Sigmoid colon (tissue), 7 donors: ENCODE measurements around the gene MAPK12. TPM values are rescaled to one million over a fixed set of nuclear protein-coding genes. Genes with fewer than 3 reads are reported as not detected.

Experiments used
- DNase-seq: peaks from one replicate; pipeline ENCODE4 v3.0.0-alpha.2; 2019
- H3K27ac ChIP-seq, 4 donors: fragments of 200-600 bp; sonication (generic); one replicate each; pipeline ENCODE4 v1.5.1; 2016 to 2019; ENCODE audit warnings: mild to moderate bottlenecking in 1 of 4
- H3K27me3 ChIP-seq, 3 donors: fragments of 200-600 bp; sonication (generic); one replicate each; pipeline ENCODE4 v1.5.1; 2019; ENCODE audit warnings: mild to moderate bottlenecking in 1 of 3
- H3K36me3 ChIP-seq, 4 donors: fragments of 200-600 bp; sonication (generic); one replicate each; pipeline ENCODE4 v1.5.1; 2016 to 2019
- H3K4me1 ChIP-seq, 4 donors: fragments of 200-600 bp; sonication (generic); one replicate each; pipeline ENCODE4 v1.5.1; 2017 to 2019
- H3K4me3 ChIP-seq, 4 donors: fragments of 200-600 bp; sonication (generic); one replicate each; pipeline ENCODE4 v1.5.1; 2017 to 2019; ENCODE audit warnings: mild to moderate bottlenecking in 2 of 4, moderate library complexity in 1 of 4
- H3K9me3 ChIP-seq, 4 donors: fragments of 200-600 bp in 3 of 4; sonication (generic) in 3 of 4; one replicate each; pipeline versions ENCODE4 v1.5.1 to v1.6.1; 2013 to 2019
- CTCF ChIP-seq, 4 experiments: fragments of 450-650 bp in 3 of 4; fragments of 200-600 bp in 1 of 4; IDR thresholded peaks; one replicate each; pipeline ENCODE4 v1.5.1; 2016 to 2019; ENCODE audit warnings: antibody characterized with exemption in 4 of 4, mild to moderate bottlenecking in 3 of 4, moderate library complexity in 2 of 4
- EP300 ChIP-seq, 4 donors: sonication (generic); formaldehyde crosslinking; IDR thresholded peaks; one replicate each; pipeline ENCODE4 v1.6.1; 2017; ENCODE audit warnings: antibody characterized with exemption in 4 of 4
- POLR2A ChIP-seq, 2 donors: fragments of 450-650 bp; IDR thresholded peaks; one replicate each; pipeline ENCODE4 v1.6.1; 2016; ENCODE audit warnings: antibody characterized with exemption in 2 of 2, mild to moderate bottlenecking in 2 of 2, moderate library complexity in 2 of 2
- POLR2AphosphoS5 ChIP-seq, 4 donors: sonication (generic); formaldehyde crosslinking; IDR thresholded peaks; one replicate each; pipeline ENCODE4 v1.6.1; 2017; ENCODE audit warnings: antibody characterized with exemption in 4 of 4
- WGBS, 2 donors: extraction: QIAGEN DNeasy Blood & Tissue Kit; methylation state at CpG; one replicate each; pipeline ENCODE4 v1.1.7; 2013; 5-methylcytosine and 5-hydroxymethylcytosine counted together
- intact Hi-C: fragments of 100-400 bp; cut with DNase I; formaldehyde crosslinking; loops from one replicate; pipeline ENCODE4 v1.15.1; 2023
- polyA plus RNA-seq, 3 donors: library from polyadenylated mRNA; stranded (reverse); fragments of 200-250 nt; gene quantifications; one replicate each; pipeline ENCODE4 v1.2.3, GENCODE V29; 2013
- total RNA-seq, 4 donors: library from RNA; depleted of rRNA; stranded (reverse); fragments of >200 nt; gene quantifications; one replicate each; pipeline ENCODE4 v1.1.0, GENCODE V29; 2016
- donor health status: healthy with polysubstance abuse.
- donor health status: Bipolar disorder and iron deficiency.
- donor health status: healthy.

The MAPK12 gene
- total and polyA plus RNA-seq, 7 donors = 0.60 to 10.0 (median 3.9) TPM

GRCh38 chr22:50278461-50278860, 17.0 kb upstream of the MAPK12 start:
- Histone ChIP-seq H3K36me3 (peaks cover 58 to 85% (median 75%) of the 10 kb centered on the region in 4 donors), H3K27me3 (no peaks in the 10 kb centered on the region), H3K4me3 (no peak overlapping the region), H3K9me3 (no peaks in the 10 kb centered on the region), H3K4me1 (peaks cover 0 to 21% (median 14%) of the 10 kb centered on the region in 4 donors), H3K27ac (no peak overlapping the region)
- WGBS, 2 donors = 95 to 96% methylated on average over 21 of the region's 21 CpGs
- intact Hi-C loops = no loop called here
- no peak for DNase-seq
- TF ChIP-seq EP300 (IDR thresholded peaks at IDR 0.05) (no peak), POLR2A (IDR thresholded peaks at IDR 0.05) (no peak), POLR2AphosphoS5 (IDR thresholded peaks at IDR 0.05) (no peak), CTCF (IDR thresholded peaks at IDR 0.05) (no peak)

- H3K27ac ChIP-seq = no peak overlapping the region
- H3K27me3 ChIP-seq = peaks cover 0 to 3% (median 0%) of the 10 kb centered on the region in 3 donors
- H3K4me1 ChIP-seq = peaks cover 0 to 16% (median 13%) of the 10 kb centered on the region in 4 donors
- TF ChIP-seq EP300 (IDR thresholded peaks at IDR 0.05) (no peak), POLR2A (IDR thresholded peaks at IDR 0.05) (no peak), CTCF (IDR thresholded peaks at IDR 0.05) (no peak)
- H3K9me3 ChIP-seq = no peaks in the 10 kb centered on the region
- H3K4me3 ChIP-seq = no peak overlapping the region
- 66 to 85% methylated on average over 25 of the region's 25 CpGs for WGBS, 2 donors
- no peak for DNase-seq
- H3K36me3 ChIP-seq = peaks cover 51 to 78% (median 68%) of the 10 kb centered on the region in 4 donors
- intact Hi-C loops = no loop called here
Measured at GRCh38 chr22:50277761-50278160, 16.3 kb upstream of the MAPK12 start.

- intact Hi-C loops = no loop called here
- Histone ChIP-seq H3K27ac (peak overlapping the region; percentile 6 to 65 (median 60)), H3K36me3 (peaks cover 37 to 62% (median 52%) of the 10 kb centered on the region in 4 donors), H3K9me3 (no peaks in the 10 kb centered on the region), H3K4me3 (no peak overlapping the region), H3K4me1 (peaks cover 0 to 19% (median 18%) of the 10 kb centered on the region in 4 donors), H3K27me3 (peaks cover 2 to 19% (median 15%) of the 10 kb centered on the region in 3 donors)
- TF ChIP-seq EP300 (IDR thresholded peaks at IDR 0.05) (no peak), POLR2A (IDR thresholded peaks at IDR 0.05) (no peak), POLR2AphosphoS5 (IDR thresholded peaks at IDR 0.05) (no peak), CTCF (IDR thresholded peaks at IDR 0.05) (peak in 1 of 4 experiments; percentile 58)
- WGBS, 2 donors = 60 to 70% methylated on average over 25 of the region's 25 CpGs
- DNase-seq = peak; percentile 87
Measured at GRCh38 chr22:50276143-50276542, 14.7 kb upstream of the MAPK12 start.

GRCh38 chr22:50275181-50276055, 13.9 kb upstream of the MAPK12 start:
- Histone ChIP-seq H3K27ac (peak overlapping the region; percentile 6 to 65 (median 56)), H3K4me3 (no peak overlapping the region), H3K27me3 (peaks cover 4 to 26% (median 18%) of the 10 kb centered on the region in 3 donors), H3K4me1 (peaks cover 0 to 26% (median 25%) of the 10 kb centered on the region in 4 donors), H3K9me3 (no peaks in the 10 kb centered on the region), H3K36me3 (peaks cover 30 to 55% (median 45%) of the 10 kb centered on the region in 4 donors)
- 90 to 93% methylated on average over 43 of the region's 43 CpGs for WGBS, 2 donors
- DNase-seq = no peak
- TF ChIP-seq EP300 (IDR thresholded peaks at IDR 0.05) (no peak), POLR2A (IDR thresholded peaks at IDR 0.05) (no peak), POLR2AphosphoS5 (IDR thresholded peaks at IDR 0.05) (no peak), CTCF (IDR thresholded peaks at IDR 0.05) (no peak)
- intact Hi-C loops = loop anchor here (1.0 to 2.0 kb wide), 2 partner anchors 51 to 67 kb away; partner anchors contain the start of gene PPP6R2
